IMR-90 (cell line): ENCODE measurements around the gene ADAMTS17. TPM values are rescaled to one million over a fixed set of nuclear protein-coding genes. Genes with fewer than 3 reads are reported as not detected.

Source experiments
- ATAC-seq: fragments of 200-7000 bp; cut with Tn5 transposase; 2 replicates; pipeline ENCODE4 v1.9.1; 2020; ENCODE audit warnings: low read depth, mild to moderate bottlenecking, moderate library complexity
- BruUV-seq: library from RNA; stranded (reverse); fragments of 400-500 nt; replicated peaks from 2 replicates; lab custom pipeline; 2021; lab: Mats Ljungman, UMichigan
- CTCF ChIA-PET: fragments of 300-600 bp; formaldehyde crosslinking; extraction: SDS; loops from one replicate; lab custom pipeline; 2021; ENCODE audit warnings: antibody characterized with exemption; lab: Yijun Ruan, JAX
- POLR2A ChIA-PET: fragments of 300-600 bp; sonication (Branson Sonifier 250); formaldehyde crosslinking; loops from one replicate; lab custom pipeline; 2022; ENCODE audit warnings: antibody characterized with exemption; ENCODE audit not compliant: unreplicated experiment; lab: Charles Lee
- DNase-seq: peaks from one replicate; pipeline ENCODE4 v3.0.0; 2013
- H2AFZ ChIP-seq: replicated peaks from 2 replicates; pipeline ENCODE3; 2013; ENCODE audit warnings: low read length, mild to moderate bottlenecking; ENCODE audit not compliant: poor library complexity
- H2AK5ac ChIP-seq: 2 replicates; pipeline ENCODE4 v1.6.1; 2013; ENCODE audit warnings: low read depth, low read length, inconsistent platforms
- H2AK9ac ChIP-seq: replicated peaks from 2 replicates; pipeline ENCODE3; 2013; ENCODE audit warnings: mild to moderate bottlenecking, low read depth, low read length, moderate library complexity; ENCODE audit not compliant: poor library complexity
- H2BK120ac ChIP-seq: 2 replicates; pipeline ENCODE4 v1.6.1; 2013; ENCODE audit warnings: low read depth, low read length, inconsistent platforms
- H2BK15ac ChIP-seq: 3 replicates; pipeline ENCODE4 v1.6.1; 2013; ENCODE audit warnings: low read depth, low read length, inconsistent platforms
- H2BK20ac ChIP-seq: 2 replicates; pipeline ENCODE4 v1.6.1; 2013; ENCODE audit warnings: low read depth, mild to moderate bottlenecking, inconsistent platforms, low read length, moderate library complexity
- H2BK5ac ChIP-seq: 2 replicates; pipeline ENCODE4 v1.6.1; 2013; ENCODE audit warnings: mild to moderate bottlenecking, low read depth, low read length, inconsistent platforms; ENCODE audit not compliant: poor library complexity, severe bottlenecking
- H3K14ac ChIP-seq: replicated peaks from 2 replicates; pipeline ENCODE4 v1.6.1; 2013; ENCODE audit warnings: low read depth, low read length, inconsistent platforms
- H3K18ac ChIP-seq: 2 replicates; pipeline ENCODE4 v1.6.1; 2013; ENCODE audit warnings: low read depth, low read length, control low read depth
- H3K23ac ChIP-seq: 2 replicates; pipeline ENCODE4 v1.6.1; 2013; ENCODE audit warnings: low read depth, low read length, inconsistent platforms
- H3K27ac ChIP-seq: 2 replicates; pipeline ENCODE4 v1.5.1; 2013; ENCODE audit warnings: mild to moderate bottlenecking, control low read depth, low read length; ENCODE audit not compliant: insufficient read depth
- H3K27me3 ChIP-seq: 2 replicates; pipeline ENCODE4 v1.6.1; 2013; ENCODE audit warnings: low read length; ENCODE audit not compliant: control insufficient read depth, insufficient read depth
- H3K36me3 ChIP-seq: 2 replicates; pipeline ENCODE4 v1.6.1; 2013; ENCODE audit warnings: low read length, mixed read lengths; ENCODE audit not compliant: control insufficient read depth, insufficient read depth
- H3K4ac ChIP-seq: 2 replicates; pipeline ENCODE4 v1.6.1; 2013; ENCODE audit warnings: low read depth, low read length, inconsistent platforms
- H3K4me1 ChIP-seq: 2 replicates; pipeline ENCODE4 v1.6.1; 2013; ENCODE audit warnings: low read length, mixed read lengths; ENCODE audit not compliant: control insufficient read depth, insufficient read depth
- H3K4me2 ChIP-seq: 2 replicates; pipeline ENCODE4 v1.6.1; 2013; ENCODE audit warnings: low read depth, mild to moderate bottlenecking, control low read depth, low read length, moderate library complexity
- H3K4me3 ChIP-seq: 2 replicates; pipeline ENCODE4 v1.5.1; 2013; ENCODE audit warnings: low read depth, mild to moderate bottlenecking, control low read depth, low read length, moderate library complexity; ENCODE audit not compliant: insufficient read depth
- H3K56ac ChIP-seq: 2 replicates; pipeline ENCODE4 v1.6.1; 2013; ENCODE audit warnings: low read length, inconsistent platforms; ENCODE audit not compliant: insufficient read depth; ENCODE audit errors: extremely low read depth
- H3K79me1 ChIP-seq, 2 experiments: 2 replicates each; pipeline ENCODE4 v1.6.1; 2013; ENCODE audit warnings: low read length in 2 of 2, inconsistent platforms in 1 of 2, low read depth in 1 of 2
- H3K9ac ChIP-seq: 2 replicates; pipeline ENCODE4 v1.6.1; 2013; ENCODE audit warnings: low read depth, low read length, control low read depth
- H3K9me1 ChIP-seq: 2 replicates; pipeline ENCODE4 v1.6.1; 2013; ENCODE audit warnings: low read length, inconsistent platforms; ENCODE audit not compliant: insufficient read depth
- H3K9me3 ChIP-seq: 2 replicates; pipeline ENCODE4 v1.6.1; 2013; ENCODE audit warnings: low read length; ENCODE audit not compliant: control insufficient read depth, insufficient read depth
- H4K20me1 ChIP-seq: 2 replicates; pipeline ENCODE4 v1.6.1; 2013; ENCODE audit warnings: low read length, inconsistent platforms; ENCODE audit not compliant: insufficient read depth
- H4K5ac ChIP-seq: 2 replicates; pipeline ENCODE4 v1.6.1; 2013; ENCODE audit warnings: mild to moderate bottlenecking, low read depth, low read length, control low read depth
- H4K8ac ChIP-seq, 2 experiments: 2 replicates each; pipeline ENCODE4 v1.6.1; 2013; ENCODE audit warnings: low read depth in 2 of 2, low read length in 2 of 2, control low read depth in 1 of 2, inconsistent platforms in 1 of 2
- H4K91ac ChIP-seq: 2 replicates; pipeline ENCODE4 v1.6.1; 2013; ENCODE audit warnings: low read depth, low read length, inconsistent platforms; ENCODE audit not compliant: insufficient read depth
- BHLHE40 ChIP-seq: fragments of 150-350 bp; IDR thresholded peaks from 2 replicates; pipeline ENCODE4 v1.6.1; 2016; ENCODE audit warnings: mild to moderate bottlenecking, low read depth, low read length
- CEBPB ChIP-seq: IDR thresholded peaks from 2 replicates; pipeline ENCODE4 v1.6.1; 2012; ENCODE audit warnings: low read depth, low read length, improper control_type of control experiment
- CHD1 ChIP-seq: IDR thresholded peaks from 2 replicates; pipeline ENCODE4 v1.6.1; 2012; ENCODE audit warnings: low read depth, low read length, improper control_type of control experiment
- ELK1 ChIP-seq: fragments of 150-350 bp; IDR thresholded peaks from 2 replicates; pipeline ENCODE4 v1.6.1; 2016; ENCODE audit warnings: low read depth, mild to moderate bottlenecking, low read length, moderate library complexity, borderline replicate concordance
- FOS ChIP-seq: fragments of 150-350 bp; IDR thresholded peaks from 2 replicates; pipeline ENCODE4 v1.6.1; 2016; ENCODE audit warnings: low read depth, low read length
- MAFK ChIP-seq: IDR thresholded peaks from 2 replicates; pipeline ENCODE4 v1.6.1; 2012; ENCODE audit warnings: low read depth, low read length, improper control_type of control experiment
- MAZ ChIP-seq: IDR thresholded peaks from 2 replicates; pipeline ENCODE4 v1.6.1; 2012; ENCODE audit warnings: low read depth, mild to moderate bottlenecking, low read length, improper control_type of control experiment, moderate library complexity, borderline replicate concordance
- MXI1 ChIP-seq: IDR thresholded peaks from 2 replicates; pipeline ENCODE4 v1.6.1; 2012; ENCODE audit warnings: low read depth, mild to moderate bottlenecking, low read length, moderate library complexity, borderline replicate concordance
- NFE2L2 ChIP-seq: fragments of 150-350 bp; IDR thresholded peaks from 2 replicates; pipeline ENCODE4 v1.6.1; 2016; ENCODE audit warnings: low read depth, mild to moderate bottlenecking, low read length
- POLR2A ChIP-seq: IDR thresholded peaks from 2 replicates; pipeline ENCODE4 v1.6.1; 2012; ENCODE audit warnings: mild to moderate bottlenecking, low read depth, low read length
- RAD21 ChIP-seq: IDR thresholded peaks from 2 replicates; pipeline ENCODE4 v1.6.1; 2012; ENCODE audit warnings: low read length, improper control_type of control experiment
- RCOR1 ChIP-seq: IDR thresholded peaks from 2 replicates; pipeline ENCODE4 v1.6.1; 2012; ENCODE audit warnings: mild to moderate bottlenecking, low read length, improper control_type of control experiment; ENCODE audit not compliant: insufficient replicate concordance
- RFX5 ChIP-seq: IDR thresholded peaks from 2 replicates; pipeline ENCODE4 v1.8.0; 2012; ENCODE audit warnings: low read depth, mild to moderate bottlenecking, low read length, moderate library complexity
- SMC3 ChIP-seq: fragments of 150-350 bp; IDR thresholded peaks from 2 replicates; pipeline ENCODE4 v1.6.1; 2016; ENCODE audit warnings: low read depth, mild to moderate bottlenecking, antibody characterized with exemption, low read length, moderate library complexity
- USF2 ChIP-seq: fragments of 150-350 bp; IDR thresholded peaks from 2 replicates; pipeline ENCODE4 v1.6.1; 2017; ENCODE audit warnings: mild to moderate bottlenecking, antibody characterized with exemption, low read length, low read depth
- WGBS, 2 experiments: methylation state at CpG; one replicate each; pipeline versions ENCODE4 v1.1.5 to v1.1.7; 2013; ENCODE audit warnings: missing lambda C conversion rate in 2 of 2; ENCODE audit not compliant: insufficient read length in 1 of 2; ENCODE audit errors: extremely low coverage in 2 of 2; 5-methylcytosine and 5-hydroxymethylcytosine counted together
- dilution Hi-C: fragments of 300-500 bp; cut with HindIII; formaldehyde crosslinking; loops from one replicate; pipeline ENCODE4 v1.14.3; 2018; ENCODE audit warnings: low sequenced_read_pairs; ENCODE audit not compliant: unreplicated experiment
- in situ Hi-C: fragments of 300-500 bp; cut with MboI; formaldehyde crosslinking; loops from 3 replicates; pipeline ENCODE4 v1.14.3; 2019; ENCODE audit warnings: low sequenced_read_pairs, inconsistent platforms, mixed read lengths
- intact Hi-C: fragments of 100-400 bp; cut with micrococcal nuclease; formaldehyde crosslinking; loops from 2 replicates; pipeline ENCODE4 v1.10.0; 2022
- polyA plus RNA-seq, 3 experiments: library from polyadenylated mRNA; depleted of rRNA; stranded (reverse); fragments of >200 nt; gene quantifications; 2 replicates each; pipeline ENCODE4 v1.2.3, GENCODE V29; 2012; ENCODE audit warnings: low replicate concordance in 1 of 3
- total RNA-seq: library from RNA; depleted of rRNA; stranded (reverse); fragments of >200 nt; gene quantifications from 2 replicates; pipeline ENCODE4 v1.2.3, GENCODE V29; 2012
- TF ChIP-seq, protein P1 (sequence below): conservative IDR thresholded peaks from 2 replicates; pipeline ENCODE4 v1.5.1; 2012; ENCODE audit warnings: mild to moderate bottlenecking, low read depth, low read length, improper control_type of control experiment

Gene ADAMTS17
- total and polyA plus RNA-seq, 2 of the 4 experiments (the other 2 are of a cell fraction) = 0.03 TPM; not detected in 1

DNA sequence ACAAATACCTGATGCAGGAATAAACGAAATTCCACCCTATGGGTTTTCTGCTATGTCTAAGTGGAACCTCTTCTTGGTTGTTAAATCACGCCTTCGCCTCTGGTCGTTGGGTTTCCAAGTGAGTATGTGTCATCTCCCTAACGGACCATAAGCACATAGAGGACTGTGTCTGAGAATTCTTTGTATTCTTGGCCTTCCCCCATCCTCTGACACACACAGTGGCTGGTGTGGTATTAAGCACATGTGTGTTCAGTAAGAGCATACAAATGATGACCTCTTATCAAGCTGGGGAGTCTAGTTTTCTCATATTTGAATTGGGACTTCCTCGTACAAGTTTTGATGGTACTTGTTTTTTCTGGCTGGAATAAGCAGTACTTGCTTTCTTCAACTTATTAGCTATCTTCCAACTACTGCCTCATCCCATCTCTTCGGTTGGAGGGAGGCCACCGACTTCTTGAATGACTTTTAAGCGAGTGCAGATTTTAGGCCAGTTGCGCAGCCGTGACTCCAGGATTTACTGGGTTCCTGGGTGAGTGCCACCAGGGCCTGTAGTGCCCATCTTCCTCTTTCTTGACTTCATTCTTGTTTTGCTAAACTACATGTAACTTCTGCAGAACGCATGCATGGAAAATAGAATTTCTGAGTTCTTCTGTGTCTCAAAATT, 240.2 kb downstream of the ADAMTS17 start:
- no peak for DNase-seq
- Histone ChIP-seq H4K8ac (no peak overlapping the region; a peak in 1 of 4 replicates), H2BK120ac (no peak overlapping the region), H3K79me1 (no peaks in the 10 kb centered on the region), H3K14ac (no peak overlapping the region), H2BK5ac (no peak overlapping the region), H2AK9ac (no peak overlapping the region), H3K56ac (no peak overlapping the region), H3K4me1 (no peaks in the 10 kb centered on the region), H4K91ac (no peak overlapping the region), H4K20me1 (no peaks in the 10 kb centered on the region), H3K4ac (no peak overlapping the region), H2AK5ac (no peak overlapping the region), H3K4me3 (no peak overlapping the region), H2AFZ (no peak overlapping the region), H3K9me3 (peaks cover 3% of the 10 kb centered on the region; the same call in 1 of the 2 replicates), H2BK20ac (no peak overlapping the region), H2BK15ac (no peak overlapping the region), H3K9me1 (no peaks in the 10 kb centered on the region), H3K18ac (no peak overlapping the region), H3K36me3 (no peaks in the 10 kb centered on the region), H4K5ac (no peak overlapping the region), H3K27ac (no peak overlapping the region), H3K23ac (no peak overlapping the region), H3K27me3 (no peaks in the 10 kb centered on the region), H3K4me2 (no peak overlapping the region), H3K9ac (no peak overlapping the region)
- no TSS peak for BruUV-seq
- intact Hi-C loops = no loop called here
- dilution Hi-C loops = no loop called here
- WGBS, 2 experiments = 95% methylated on average over 3 of the region's 12 CpGs; no CpG with 5 or more reads in 1 of the 2 experiments
- no peak for ATAC-seq
- in situ Hi-C loops = loop anchor here (25.0 kb wide), 1 partner anchor 839 kb away; the partner anchor contains the start of gene LRRC28
- TF ChIP-seq ELK1 (no peak), FOS (no peak), CEBPB (no peak), SMC3 (no peak), RFX5 (no peak), MAZ (no peak), NFE2L2 (no peak), MAFK (no peak), RCOR1 (no peak), BHLHE40 (no peak), MXI1 (no peak), USF2 (no peak), POLR2A (no peak), RAD21 (no peak), CHD1 (no peak)
- TF ChIP-seq, protein P1, sequence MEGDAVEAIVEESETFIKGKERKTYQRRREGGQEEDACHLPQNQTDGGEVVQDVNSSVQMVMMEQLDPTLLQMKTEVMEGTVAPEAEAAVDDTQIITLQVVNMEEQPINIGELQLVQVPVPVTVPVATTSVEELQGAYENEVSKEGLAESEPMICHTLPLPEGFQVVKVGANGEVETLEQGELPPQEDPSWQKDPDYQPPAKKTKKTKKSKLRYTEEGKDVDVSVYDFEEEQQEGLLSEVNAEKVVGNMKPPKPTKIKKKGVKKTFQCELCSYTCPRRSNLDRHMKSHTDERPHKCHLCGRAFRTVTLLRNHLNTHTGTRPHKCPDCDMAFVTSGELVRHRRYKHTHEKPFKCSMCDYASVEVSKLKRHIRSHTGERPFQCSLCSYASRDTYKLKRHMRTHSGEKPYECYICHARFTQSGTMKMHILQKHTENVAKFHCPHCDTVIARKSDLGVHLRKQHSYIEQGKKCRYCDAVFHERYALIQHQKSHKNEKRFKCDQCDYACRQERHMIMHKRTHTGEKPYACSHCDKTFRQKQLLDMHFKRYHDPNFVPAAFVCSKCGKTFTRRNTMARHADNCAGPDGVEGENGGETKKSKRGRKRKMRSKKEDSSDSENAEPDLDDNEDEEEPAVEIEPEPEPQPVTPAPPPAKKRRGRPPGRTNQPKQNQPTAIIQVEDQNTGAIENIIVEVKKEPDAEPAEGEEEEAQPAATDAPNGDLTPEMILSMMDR = no peak
- ChIA-PET POLR2A (no interaction called here), CTCF (no interaction called here)
